Uterus (tissue), 2 donors: Measurements from ENCODE around the gene MAIP1.

Experiments used
- CTCF ChIP-seq, 4 experiments: fragments of 200-600 bp in 2 of 4; fragments of 450-650 bp in 2 of 4; sonication (generic) in 2 of 4; IDR thresholded peaks; one replicate each; pipeline ENCODE4 v1.5.1; 2016 to 2019; ENCODE audit warnings: antibody characterized with exemption in 4 of 4, mild to moderate bottlenecking in 2 of 4, moderate library complexity in 1 of 4
- POLR2A ChIP-seq, 2 donors: fragments of 450-650 bp; IDR thresholded peaks; one replicate each; pipeline ENCODE4 v1.6.1; 2016; ENCODE audit warnings: antibody characterized with exemption in 2 of 2, mild to moderate bottlenecking in 1 of 2, moderate library complexity in 1 of 2

- TF ChIP-seq CTCF (IDR thresholded peaks at IDR 0.05) (no peak), POLR2A (IDR thresholded peaks at IDR 0.05) (no peak)
These were observed 11.6 kb downstream of the MAIP1 start for GRCh38 chr2:199966976-199967375.
